ENCODE results near the gene ZNF346. TPM values are rescaled to one million over a fixed set of nuclear protein-coding genes. Genes with fewer than 3 reads are reported as not detected.

The ZNF346 gene
- total RNA-seq, 1 experiment from 2014 or later, result 18.4 TPM

- no peak for TF ChIP-seq ATF6 (CRISPR knock-in tag; IDR thresholded peaks at IDR 0.05)
- TF ChIP-seq MAX (CRISPR knock-in tag; IDR thresholded peaks at IDR 0.05), result peak; percentile 62; the same call in 1 of the 2 replicates
- TF ChIP-seq HMGXB4 (CRISPR knock-in tag; IDR thresholded peaks at IDR 0.05), result no peak
- TF ChIP-seq SP1 (CRISPR knock-in tag; conservative IDR thresholded peaks at IDR 0.05), result no peak
- no peak for TF ChIP-seq CDX4 (CRISPR knock-in tag; IDR thresholded peaks at IDR 0.05; ENCODE audit: borderline replicate concordance)
- TF ChIP-seq AR (CRISPR knock-in tag; IDR thresholded peaks at IDR 0.05), result no peak
- no peak for TF ChIP-seq PRDM15 (CRISPR knock-in tag; IDR thresholded peaks at IDR 0.05)
- TF ChIP-seq ATF1 (CRISPR knock-in tag; IDR thresholded peaks at IDR 0.05), result no peak
- TF ChIP-seq ZNF232 (CRISPR knock-in tag; IDR thresholded peaks at IDR 0.05), result no peak
- 0 out of 2 replicates have a peak, but pooled peaks have one; percentile 3 for TF ChIP-seq USF1 (CRISPR knock-in tag; IDR thresholded peaks at IDR 0.05)
- no peak for TF ChIP-seq GABPB1 (CRISPR knock-in tag; IDR thresholded peaks at IDR 0.05)
- no peak for TF ChIP-seq STAT6 (CRISPR knock-in tag; conservative IDR thresholded peaks at IDR 0.05; ENCODE audit: low read depth)
- TF ChIP-seq ZNF512 (CRISPR knock-in tag; IDR thresholded peaks at IDR 0.05; ENCODE audit: borderline replicate concordance), result peak; percentile 64; the same call in 1 of the 2 replicates
- peak; percentile 54 for TF ChIP-seq ZNF423 (CRISPR knock-in tag; IDR thresholded peaks at IDR 0.05)
- no peak for TF ChIP-seq NFYB (CRISPR knock-in tag; conservative IDR thresholded peaks at IDR 0.05; ENCODE audit: low read depth)
- TF ChIP-seq NFE2L1 (CRISPR knock-in tag; IDR thresholded peaks at IDR 0.05), result no peak
- no peak for TF ChIP-seq OVOL2 (CRISPR knock-in tag; IDR thresholded peaks at IDR 0.05; ENCODE audit: borderline replicate concordance)
- no peak for TF ChIP-seq TP53 (CRISPR knock-in tag; IDR thresholded peaks at IDR 0.05)
These were observed 77.1 kb downstream of the ZNF346 start (continued) for GRCh38 chr5:177099422-177100093.

Measured in WTC11 (cell line).